Brain microvascular endothelial cell (primary cell): ENCODE measurements around the gene GALNT10.

Experiments used
- DNase-seq: peaks from one replicate; pipeline ENCODE4 v3.0.0-alpha.2; 2020
- H3K27ac ChIP-seq: fragments of 250-450 bp; sonication (Bioruptor Pico); 2 replicates; pipeline ENCODE4 v1.5.1; 2020; ENCODE audit warnings: mild to moderate bottlenecking, moderate library complexity
- H3K27me3 ChIP-seq: fragments of 250-450 bp; sonication (Bioruptor Pico); replicated peaks from 2 replicates; pipeline ENCODE4 v1.5.1; 2020; ENCODE audit warnings: mild to moderate bottlenecking
- H3K36me3 ChIP-seq: fragments of 250-450 bp; sonication (Bioruptor Pico); replicated peaks from 2 replicates; pipeline ENCODE4 v1.5.1; 2020; ENCODE audit warnings: mild to moderate bottlenecking
- H3K4me3 ChIP-seq: 2 replicates; pipeline ENCODE4 v1.5.1; 2011; ENCODE audit warnings: low read depth, mild to moderate bottlenecking, control low read depth, low read length, moderate library complexity
- CTCF ChIP-seq: IDR thresholded peaks from 2 replicates; pipeline ENCODE4 v1.5.1; 2011; ENCODE audit warnings: low read depth, mild to moderate bottlenecking, moderate library complexity, low read length, control low read depth, inconsistent platforms; ENCODE audit errors: missing control alignments
- in situ Hi-C: cut with HindIII; loops from 2 replicates; pipeline ENCODE4 v1.10.0; 2017; ENCODE audit warnings: low sequenced_read_pairs, low pct_ligation_motif_present

Gene GALNT10

DNA sequence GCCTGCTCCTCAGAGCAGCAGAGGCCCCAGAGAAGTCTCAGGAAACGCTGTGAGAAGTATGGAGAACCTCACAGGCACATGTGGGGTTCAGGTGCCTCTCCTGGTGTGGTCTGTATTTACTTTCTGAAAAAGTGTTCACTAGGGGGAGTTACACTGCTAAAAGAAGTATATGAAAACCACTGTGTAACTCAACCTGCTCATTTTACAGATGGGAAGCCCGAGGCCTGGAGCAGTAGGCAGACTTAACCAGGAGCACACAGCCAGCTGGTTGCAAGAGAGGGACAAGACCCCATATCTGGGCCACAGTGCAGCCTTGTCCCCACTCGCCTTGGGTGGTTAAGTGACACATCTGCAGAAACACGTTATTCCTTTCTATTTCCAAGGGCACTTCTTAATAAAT is 142.5 kb downstream of the GALNT10 start:
- in situ Hi-C loops: no loop called here
- peaks cover 30% of the 10 kb centered on the region for H3K36me3 ChIP-seq

DNA sequence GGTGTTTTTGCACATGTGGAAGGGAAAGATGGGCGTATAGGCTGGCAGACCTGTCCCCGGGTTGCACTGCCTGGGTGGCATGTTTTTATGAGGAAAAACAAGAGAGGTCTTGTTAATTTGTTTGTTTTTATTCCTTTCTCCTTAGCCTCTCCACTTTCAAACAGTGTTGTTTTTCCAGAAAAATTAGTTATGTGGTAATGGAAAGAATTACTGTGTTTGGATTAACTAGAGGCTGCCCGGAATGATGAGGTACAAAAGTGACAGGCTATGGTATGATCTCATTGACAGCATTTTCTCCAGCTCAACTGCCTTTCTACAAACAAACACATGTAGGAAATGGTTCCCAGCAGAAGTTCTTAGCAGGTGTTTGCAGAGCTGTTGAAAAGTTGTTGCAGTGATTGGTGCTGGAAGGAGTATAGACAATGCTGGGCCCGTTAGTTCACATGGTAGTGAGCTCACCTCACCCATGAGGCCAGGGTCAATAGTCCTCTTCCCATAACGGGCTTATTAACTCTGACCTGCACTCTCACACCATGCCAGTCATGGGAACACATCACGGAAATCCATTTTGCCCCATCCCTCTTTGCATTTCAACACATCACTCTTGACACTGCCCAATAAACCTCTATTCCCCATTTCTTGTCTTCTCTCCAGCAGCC is 144.0 kb downstream of the GALNT10 start:
- in situ Hi-C loops: no loop called here
- H3K36me3 ChIP-seq: peaks cover 32% of the 10 kb centered on the region

More for the DNA sequence above, 142.5 kb downstream of the GALNT10 start:
- no peak for TF ChIP-seq CTCF
- Histone ChIP-seq H3K27ac (no peak overlapping the region), H3K4me3 (no peak overlapping the region), H3K27me3 (no peaks in the 10 kb centered on the region)
- DNase-seq: no peak

DNA sequence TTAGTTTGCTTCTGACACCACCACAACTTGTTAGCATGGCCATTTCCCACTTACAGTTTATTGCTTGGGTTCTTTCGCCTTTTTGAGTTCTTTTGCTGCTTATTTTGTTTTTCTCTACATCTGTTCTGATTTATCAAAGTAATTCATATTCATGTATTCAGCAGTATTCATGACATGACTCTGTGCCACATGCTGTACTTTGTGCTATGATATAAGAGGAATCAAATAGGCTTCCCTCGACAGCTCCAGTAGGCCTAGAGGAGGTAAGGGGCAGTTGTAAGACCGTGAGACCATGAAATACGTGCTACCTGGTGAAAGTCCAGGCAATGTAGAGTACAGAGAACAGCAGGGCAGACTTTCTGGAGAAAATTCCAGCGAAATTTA is 144.5 kb downstream of the GALNT10 start:
- Histone ChIP-seq H3K27me3 (no peaks in the 10 kb centered on the region), H3K4me3 (no peak overlapping the region), H3K36me3 (peaks cover 29% of the 10 kb centered on the region), H3K27ac (no peak overlapping the region)
- DNase-seq: no peak
- in situ Hi-C loops: no loop called here
- TF ChIP-seq CTCF: no peak

More for the DNA sequence above, 144.0 kb downstream of the GALNT10 start:
- Histone ChIP-seq H3K27me3 (no peaks in the 10 kb centered on the region), H3K4me3 (no peak overlapping the region), H3K27ac (no peak overlapping the region)
- DNase-seq: no peak
- TF ChIP-seq CTCF: no peak

- no peak overlapping the region for H3K27ac ChIP-seq
- TF ChIP-seq CTCF: no peak
- no peaks in the 10 kb centered on the region for H3K27me3 ChIP-seq
- in situ Hi-C loops: no loop called here
- peaks cover 6% of the 10 kb centered on the region for H3K36me3 ChIP-seq
- DNase-seq: no peak
- no peak overlapping the region for H3K4me3 ChIP-seq
Observed at GRCh38 chr5:154341620-154342019, 151.1 kb downstream of the GALNT10 start.

DNA sequence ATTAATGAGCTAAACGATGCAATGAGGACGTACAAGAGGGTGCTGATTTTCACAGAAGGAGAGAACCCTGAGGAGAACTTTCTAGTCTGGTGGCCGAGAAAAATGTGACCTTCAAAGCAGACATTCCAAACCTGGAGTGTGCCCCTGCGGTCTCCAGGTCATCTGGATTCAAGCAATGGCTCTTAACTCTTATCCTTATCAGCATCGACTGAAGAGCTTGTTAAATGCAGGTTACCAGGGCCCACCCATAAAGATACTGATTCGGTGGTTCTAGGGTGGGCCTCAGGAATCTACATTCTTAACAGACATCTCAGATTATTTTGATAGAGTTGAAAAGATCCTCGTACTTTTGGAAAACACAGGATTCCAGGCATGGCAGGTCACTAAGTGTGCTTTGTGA is 151.7 kb downstream of the GALNT10 start:
- DNase-seq: no peak
- H3K36me3 ChIP-seq: peaks cover 3% of the 10 kb centered on the region
- in situ Hi-C loops: no loop called here
- H3K27me3 ChIP-seq: no peaks in the 10 kb centered on the region
- TF ChIP-seq CTCF: no peak
- H3K27ac ChIP-seq: no peak overlapping the region
- H3K4me3 ChIP-seq: no peak overlapping the region

DNA sequence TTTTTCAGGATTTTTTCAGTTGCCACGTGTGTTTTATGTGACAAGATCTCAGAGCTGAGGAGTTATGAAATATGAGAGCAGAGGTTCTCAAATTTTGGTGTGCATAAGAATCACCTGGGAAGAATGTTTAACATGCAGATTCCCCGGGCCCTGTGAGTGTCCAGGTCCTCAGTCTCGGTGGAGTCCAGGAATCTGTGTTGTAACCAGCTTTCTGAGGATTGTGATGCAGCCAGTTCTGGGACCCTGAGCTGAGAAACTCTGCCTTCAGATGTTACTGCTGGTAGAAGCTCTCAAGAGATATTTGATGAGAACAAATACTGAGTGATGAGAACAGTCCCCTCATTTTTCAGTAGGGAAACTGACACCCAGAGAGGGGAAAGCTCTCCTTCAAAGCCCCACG is 152.4 kb downstream of the GALNT10 start:
- in situ Hi-C loops: no loop called here
- H3K27me3 ChIP-seq: no peaks in the 10 kb centered on the region
- no peak for TF ChIP-seq CTCF

More for the DNA sequence above, 152.4 kb downstream of the GALNT10 start:
- Histone ChIP-seq H3K36me3 (peaks cover 3% of the 10 kb centered on the region), H3K4me3 (no peak overlapping the region), H3K27ac (no peak overlapping the region)
- no peak for DNase-seq
